OCI-M2 (cell line): ENCODE data around the gene ANKRD16.
"Not testable (repeated sequence)": the region's sequence is repeated elsewhere in the genome, so short reads cannot be mapped to it uniquely, and the experiment has no call there.

Experiments
- DNase-seq: peaks from one replicate; lab custom pipeline; 2025; ENCODE audit not compliant: unreplicated experiment; lab: John Stamatoyannopoulos, UW

ANKRD16 gene

GRCh38 chr10:5840314-5841307 lies 49.1 kb downstream of the ANKRD16 start:
- no peak for DNase-seq

DNA sequence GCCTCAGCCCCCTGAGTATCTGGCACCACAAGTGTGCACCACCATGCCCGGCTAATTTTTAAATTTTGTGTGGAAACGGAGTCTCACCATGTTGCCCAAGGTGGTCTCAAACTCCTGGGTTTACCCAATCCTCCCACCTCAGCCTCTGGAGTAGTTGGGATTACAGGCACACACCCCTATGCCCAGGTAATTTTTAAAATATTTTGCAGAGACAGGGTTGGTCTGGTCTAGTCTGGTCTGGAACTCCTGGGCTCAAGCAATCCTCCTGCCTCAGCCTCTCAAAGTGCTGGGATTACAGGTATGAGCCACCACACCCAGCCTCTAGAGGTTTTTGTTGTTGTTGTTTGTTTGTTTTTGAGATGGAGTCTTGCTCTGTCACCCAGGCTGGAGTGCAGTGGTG lies 53.5 kb downstream of the ANKRD16 start:
- not testable (repeated sequence) for DNase-seq

GRCh38 chr10:5835446-5836095 lies 54.1 kb downstream of the ANKRD16 start:
- DNase-seq = no peak

DNA sequence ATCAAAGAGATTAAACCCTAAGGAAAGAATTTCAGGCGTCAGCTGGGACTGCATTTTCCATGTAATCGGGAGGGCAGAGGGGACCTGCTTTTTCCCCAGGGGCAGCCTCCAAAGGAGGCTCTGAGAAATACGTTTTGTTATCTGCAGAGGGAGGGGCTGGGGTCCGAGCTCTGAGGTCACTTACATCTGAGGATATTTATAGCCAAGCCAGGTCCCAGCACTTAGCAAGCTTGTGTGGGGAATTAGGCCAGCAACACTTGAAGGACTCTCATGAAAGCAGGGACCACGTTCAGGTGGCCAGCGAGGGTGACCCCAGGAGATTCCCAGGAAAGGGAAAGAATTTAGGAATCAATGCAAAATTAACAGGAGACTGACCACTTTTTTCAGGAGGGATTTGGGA lies 55.9 kb downstream of the ANKRD16 start:
- DNase-seq = no peak

DNA sequence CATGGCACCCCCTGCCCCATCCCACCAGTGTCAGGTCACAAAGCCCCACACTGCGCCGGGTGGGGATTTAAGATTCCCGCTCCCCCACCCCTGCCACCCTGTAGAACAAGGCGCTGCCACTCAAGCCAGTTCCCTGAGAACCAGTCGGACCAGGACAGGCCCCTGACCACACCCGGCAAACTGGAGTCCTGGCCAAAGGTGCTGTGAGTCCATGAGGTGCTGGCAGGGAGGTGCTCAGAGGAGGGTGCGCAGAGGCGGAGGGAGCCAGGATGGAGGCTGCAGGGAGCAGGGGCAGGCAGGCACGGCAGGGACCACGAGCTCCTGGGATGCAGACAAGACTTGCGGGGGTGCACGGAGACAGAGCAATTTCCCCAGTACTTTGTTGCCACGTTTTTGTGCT lies 56.7 kb downstream of the ANKRD16 start:
- DNase-seq = no peak

DNA sequence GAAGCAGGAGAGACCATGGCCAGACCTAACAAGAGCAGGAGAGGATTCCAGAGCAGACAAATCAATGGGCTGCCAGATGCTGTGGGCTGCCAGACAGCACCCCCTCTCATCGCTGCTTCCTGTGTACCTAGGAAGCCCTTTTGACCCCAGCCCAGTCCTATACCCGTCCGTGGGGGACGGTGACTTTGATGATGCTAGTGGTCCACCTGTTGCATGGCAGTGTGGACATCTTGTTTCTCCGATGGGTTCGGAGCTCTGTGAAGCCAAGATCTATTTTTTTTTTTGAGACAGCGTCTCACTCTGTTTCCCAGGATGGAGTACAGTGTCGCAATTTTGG lies 58.3 kb downstream of the ANKRD16 start:
- DNase-seq = no peak

DNA sequence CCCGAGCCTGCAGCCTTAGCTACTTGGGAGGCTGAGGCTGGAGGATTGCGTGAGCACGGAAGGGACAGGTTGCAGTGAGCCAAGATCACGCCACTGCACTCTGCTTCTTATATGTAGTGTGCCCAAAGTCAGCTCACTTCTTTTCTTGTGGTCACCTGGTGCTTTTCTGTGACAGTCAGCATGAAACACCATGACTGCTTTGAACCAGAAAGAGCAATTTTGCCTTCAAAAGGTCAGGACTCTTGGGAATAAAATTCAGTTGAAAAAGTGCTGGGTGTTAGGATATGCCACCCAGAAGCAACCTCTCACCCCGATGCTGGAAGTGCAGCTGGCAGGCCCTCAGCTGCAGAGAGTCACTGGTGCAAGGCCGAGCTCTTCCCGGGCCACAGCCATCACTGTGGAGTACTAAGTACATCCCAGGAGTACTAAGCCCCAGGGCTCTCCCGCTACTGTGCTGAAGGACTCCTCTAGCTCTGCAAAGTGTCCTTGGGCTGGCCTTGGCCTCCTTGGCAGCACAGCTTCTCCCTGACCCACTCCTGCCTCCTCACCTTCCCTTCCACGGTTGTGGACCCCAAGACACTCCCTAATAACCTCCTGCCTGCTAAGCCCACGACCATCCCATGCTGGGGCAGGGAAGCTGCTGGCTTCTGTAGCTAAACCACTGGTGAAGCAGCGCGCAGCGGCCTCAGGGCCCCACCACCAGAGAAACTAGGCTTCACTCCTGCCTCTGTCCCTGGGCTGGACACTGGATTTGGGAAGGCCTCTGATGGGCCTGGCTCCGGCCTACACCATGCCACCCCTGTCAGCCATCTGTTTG lies 58.9 kb downstream of the ANKRD16 start:
- DNase-seq = no peak

- peak; percentile 32 for DNase-seq
Measured at GRCh38 chr10:5829267-5829666, 60.4 kb downstream of the ANKRD16 start.

DNA sequence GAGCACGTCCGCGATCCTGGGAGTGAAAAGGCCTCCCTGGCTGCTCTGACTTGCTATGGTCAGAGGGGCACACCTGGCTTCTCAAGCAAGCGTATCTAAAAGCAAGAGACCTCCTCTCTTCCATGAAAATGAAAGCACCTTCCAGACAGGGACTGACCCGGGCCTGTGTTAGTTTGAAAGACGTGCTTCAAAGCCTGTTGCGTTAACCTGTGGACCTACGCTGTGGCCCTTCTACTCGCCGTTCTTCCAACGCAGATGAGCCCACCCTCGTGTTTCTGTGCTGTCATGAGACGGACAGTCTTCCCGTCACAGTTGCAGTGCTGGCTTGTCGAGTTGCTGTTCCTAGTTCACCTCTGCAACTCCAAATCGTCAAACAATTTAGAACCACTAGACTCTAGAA lies 61.0 kb downstream of the ANKRD16 start:
- DNase-seq = no peak

DNA sequence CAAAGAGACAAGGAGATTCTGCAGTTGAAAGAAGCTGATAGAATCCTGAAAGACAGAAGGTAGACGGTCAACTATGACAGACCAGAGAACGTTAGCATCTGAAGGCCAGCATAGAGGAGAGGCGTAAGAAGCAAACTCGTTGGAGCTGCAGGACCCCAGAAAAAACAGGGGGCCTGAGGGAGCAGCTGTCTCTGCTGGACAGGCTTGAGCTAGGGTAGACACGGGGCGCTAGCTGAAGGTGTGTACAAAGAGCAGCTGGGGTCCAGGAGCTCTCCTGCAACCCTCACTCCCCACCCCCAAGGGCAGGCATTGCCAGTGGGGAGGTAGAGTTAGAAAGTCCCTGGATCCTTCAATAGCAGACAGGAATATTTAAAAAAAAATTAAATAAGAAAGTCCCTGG lies 61.9 kb downstream of the ANKRD16 start:
- DNase-seq = no peak

- DNase-seq = not testable (repeated sequence)
Measured at GRCh38 chr10:5826511-5826910, 63.2 kb downstream of the ANKRD16 start.

DNA sequence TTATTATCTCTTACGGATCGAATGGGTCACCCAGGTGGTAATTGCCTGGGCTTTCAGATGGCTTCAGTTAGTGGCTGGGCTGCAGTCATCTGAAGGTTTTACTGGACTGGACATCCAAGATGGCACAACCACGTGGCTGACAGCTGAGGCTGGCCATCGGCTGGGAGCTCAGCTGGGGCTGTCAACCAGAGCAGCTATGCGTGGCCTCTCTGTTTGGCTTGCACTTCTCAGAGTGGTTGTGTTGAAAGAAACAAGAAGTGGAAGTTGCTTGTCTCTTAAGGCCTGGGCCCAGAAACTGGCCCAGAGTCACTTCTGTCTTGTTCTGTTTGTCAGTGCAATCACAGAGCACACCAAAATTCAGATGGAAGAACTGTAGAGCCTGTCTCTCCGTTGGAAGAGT lies 70.8 kb downstream of the ANKRD16 start:
- no peak for DNase-seq

GRCh38 chr10:5818048-5818331 lies 71.7 kb downstream of the ANKRD16 start:
- no peak for DNase-seq

- DNase-seq = no peak
Measured at GRCh38 chr10:5817322-5818047, 72.2 kb downstream of the ANKRD16 start.

DNA sequence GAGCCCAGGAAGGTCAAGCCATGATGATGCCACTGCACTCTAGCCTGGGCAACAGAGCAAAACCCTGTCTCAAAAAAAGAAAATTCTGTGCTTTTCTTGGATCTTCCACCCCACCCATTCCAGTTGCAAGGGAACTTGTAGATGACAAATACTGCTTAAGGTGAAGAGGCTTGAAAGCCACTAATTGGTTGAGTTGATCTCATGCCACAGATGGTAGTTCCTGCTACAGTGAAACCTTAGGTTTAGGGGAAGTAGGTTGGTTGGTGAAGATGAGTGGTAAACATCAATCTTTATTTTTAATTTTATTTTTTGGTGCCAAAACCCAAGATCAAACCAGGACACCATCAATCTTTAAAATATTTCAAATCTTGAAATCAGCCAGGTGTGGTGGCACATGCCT lies 73.5 kb downstream of the ANKRD16 start:
- no peak for DNase-seq

- DNase-seq = no peak
Measured at GRCh38 chr10:5814110-5815107, 75.3 kb downstream of the ANKRD16 start.

DNA sequence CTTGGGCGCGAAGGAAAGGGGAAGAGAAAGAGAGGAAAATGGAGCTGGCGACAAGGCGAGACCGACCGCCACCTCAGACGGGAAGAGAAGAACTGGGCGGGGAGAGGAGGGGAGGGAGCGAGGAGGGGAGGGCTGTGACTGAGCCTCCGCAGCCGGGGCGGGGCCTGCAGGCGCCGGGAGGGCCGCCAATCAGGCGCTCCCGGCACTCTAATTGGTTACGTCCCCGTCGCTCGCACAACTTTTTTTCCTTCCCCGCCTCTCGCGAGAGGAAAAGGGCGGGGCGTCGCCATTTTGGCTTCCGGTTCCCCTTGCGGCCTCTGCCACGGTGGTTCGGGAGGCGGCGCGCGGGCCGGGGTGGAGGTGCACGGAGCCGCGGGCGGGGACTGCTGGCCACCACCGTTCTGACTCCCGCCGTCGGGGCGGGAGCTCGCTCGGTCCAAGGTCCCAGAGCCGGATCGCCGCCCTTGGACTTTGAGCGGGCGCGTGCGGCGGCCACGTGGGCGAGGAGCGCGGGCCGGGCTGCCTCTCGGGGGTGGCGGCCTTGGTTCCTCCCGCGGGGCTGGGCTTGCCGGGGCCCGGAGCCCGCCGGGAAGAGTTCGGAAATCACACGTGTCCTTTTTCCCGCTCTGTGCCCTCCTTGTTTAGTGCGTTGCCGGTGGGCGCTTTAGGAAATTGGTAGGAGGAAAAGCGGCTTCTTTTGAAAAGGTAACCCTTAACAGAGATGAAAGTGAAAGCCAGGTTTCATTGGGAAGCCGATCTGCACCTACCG lies 76.2 kb downstream of the ANKRD16 start, which contains the start of gene GDI2:
Gene GDI2 (minus strand): TSS at position 94 of the 769 bp plus-strand sequence. CDS start 176 bp downstream, outside the sequence.
- DNase-seq = peak; percentile 79

DNA sequence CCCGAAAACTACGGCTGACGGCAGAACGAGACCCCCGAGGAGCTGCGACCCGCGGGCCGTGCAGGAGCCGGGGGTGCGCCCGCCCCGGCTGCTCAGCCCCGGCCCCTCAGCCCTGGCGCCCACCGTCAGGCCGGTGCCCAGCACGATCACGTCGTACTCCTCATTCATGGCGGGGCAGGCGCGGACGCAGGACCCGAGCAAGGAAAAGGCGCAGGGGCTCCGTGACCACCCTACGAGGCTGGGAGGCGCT lies 76.7 kb downstream of the ANKRD16 start:
- no peak for DNase-seq
